GM13976 (cell line): ENCODE results near the gene SNRNP35.
A peak's percentile ranks its signal among the peaks of the same experiment; 100 is the strongest.
"Not testable (repeated sequence)": the region's sequence is repeated elsewhere in the genome, so short reads cannot be mapped to it uniquely, and the experiment has no call there.

Experiments used
- DNase-seq: peaks from one replicate; pipeline ENCODE4 v3.0.0; 2012; ENCODE audit warnings: low spot score
- CTCF ChIP-seq: IDR thresholded peaks from 2 replicates; pipeline ENCODE4 v1.5.1; 2012; ENCODE audit warnings: borderline replicate concordance, mild to moderate bottlenecking; ENCODE audit not compliant: insufficient read depth; ENCODE audit errors: extremely low read depth, missing control alignments, control extremely low read depth
- in situ Hi-C: fragments of 300-500 bp; cut with MboI; formaldehyde crosslinking; loops from one replicate; pipeline ENCODE4 v1.12.0; 2022; ENCODE audit warnings: low sequenced_read_pairs, mixed read lengths, inconsistent platforms; ENCODE audit not compliant: unreplicated experiment

Gene SNRNP35

GRCh38 chr12:123457980-123458779 lies at the start of gene SNRNP35:
SNRNP35 (plus strand) TSS chr12:123458139; CDS start chr12:123465541, 7,402 bp downstream.
- in situ Hi-C loops, result no loop called here
- no peak for TF ChIP-seq CTCF
- DNase-seq, result peak; percentile 85

- in situ Hi-C loops, DNase-seq: not testable (repeated sequence)
Observed at GRCh38 chr12:123408619-123409018, 49.3 kb upstream of the SNRNP35 start.

GRCh38 chr12:123409284-123410040 lies 48.5 kb upstream of the SNRNP35 start:
- DNase-seq, in situ Hi-C loops: not testable (repeated sequence)

- in situ Hi-C loops, result no loop called here
- TF ChIP-seq CTCF, result no peak
- DNase-seq, result no peak
Observed at GRCh38 chr12:123410041-123410412, 47.9 kb upstream of the SNRNP35 start.

GRCh38 chr12:123421314-123421713 lies 36.6 kb upstream of the SNRNP35 start:
- no peak for TF ChIP-seq CTCF
- in situ Hi-C loops, result no loop called here
- no peak for DNase-seq

- in situ Hi-C loops, result no loop called here
- peak; percentile 81 for DNase-seq
- TF ChIP-seq CTCF, result no peak
Observed at GRCh38 chr12:123427036-123427769, 30.7 kb upstream of the SNRNP35 start.

- DNase-seq, result no peak
- no peak for TF ChIP-seq CTCF
- in situ Hi-C loops, result no loop called here
Observed at GRCh38 chr12:123428591-123428990, 29.3 kb upstream of the SNRNP35 start.

- DNase-seq, in situ Hi-C loops: not testable (repeated sequence)
Observed at GRCh38 chr12:123429101-123429500, 28.8 kb upstream of the SNRNP35 start.

GRCh38 chr12:123431951-123432817 lies 25.8 kb upstream of the SNRNP35 start:
- DNase-seq, in situ Hi-C loops: not testable (repeated sequence)
